SKM-1 treated with dmso at 0.1 percent for 144 hours (cell line): ENCODE results near the gene ADAM12.
"Not testable (repeated sequence)": the region's sequence is repeated elsewhere in the genome, so short reads cannot be mapped to it uniquely, and the experiment has no call there.

Source experiments
- DNase-seq: peaks from one replicate; lab custom pipeline; 2025; ENCODE audit not compliant: unreplicated experiment; lab: John Stamatoyannopoulos, UW

The ADAM12 gene

DNA sequence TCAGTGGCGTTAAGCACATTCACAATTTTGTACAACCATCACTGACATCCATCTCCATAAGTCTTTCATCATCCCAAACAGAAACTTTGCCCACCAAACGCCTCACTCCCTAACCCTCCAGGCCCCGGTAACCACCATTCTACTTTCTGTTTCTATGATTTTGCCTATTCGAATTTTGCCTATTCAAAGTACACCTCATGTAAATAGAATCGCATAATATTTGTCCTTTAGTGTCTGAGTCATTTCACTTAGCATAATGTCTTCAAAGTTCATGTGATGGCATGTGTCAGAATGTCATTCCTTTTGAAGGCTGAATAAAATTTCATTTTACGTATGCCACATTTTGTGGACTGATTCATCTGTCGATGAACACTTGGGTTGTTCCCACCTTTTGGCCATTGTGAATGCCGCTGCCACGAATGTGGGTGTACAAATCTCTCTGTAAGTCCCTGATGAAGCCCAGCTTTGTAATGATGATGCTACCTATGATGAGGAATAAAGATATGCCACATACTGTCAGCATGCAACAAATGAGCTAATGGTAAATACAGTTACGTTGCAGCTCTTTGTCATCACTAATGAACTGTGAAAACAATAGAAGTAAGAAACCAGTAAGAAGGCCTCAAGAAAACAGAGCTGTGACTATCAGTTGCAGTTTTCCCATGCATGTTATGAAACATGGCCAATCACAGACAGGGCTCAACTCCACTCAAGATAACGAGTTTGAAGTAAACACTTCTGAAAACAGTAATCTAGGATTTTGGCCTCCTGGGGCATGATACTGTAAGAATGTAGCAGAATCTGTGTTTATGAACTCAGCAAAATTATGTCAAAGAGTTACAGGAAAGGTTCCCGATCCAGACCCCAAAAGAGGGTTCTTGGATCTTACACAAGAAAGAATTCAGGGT is 120.0 kb downstream of the ADAM12 start:
- no peak for DNase-seq

DNA sequence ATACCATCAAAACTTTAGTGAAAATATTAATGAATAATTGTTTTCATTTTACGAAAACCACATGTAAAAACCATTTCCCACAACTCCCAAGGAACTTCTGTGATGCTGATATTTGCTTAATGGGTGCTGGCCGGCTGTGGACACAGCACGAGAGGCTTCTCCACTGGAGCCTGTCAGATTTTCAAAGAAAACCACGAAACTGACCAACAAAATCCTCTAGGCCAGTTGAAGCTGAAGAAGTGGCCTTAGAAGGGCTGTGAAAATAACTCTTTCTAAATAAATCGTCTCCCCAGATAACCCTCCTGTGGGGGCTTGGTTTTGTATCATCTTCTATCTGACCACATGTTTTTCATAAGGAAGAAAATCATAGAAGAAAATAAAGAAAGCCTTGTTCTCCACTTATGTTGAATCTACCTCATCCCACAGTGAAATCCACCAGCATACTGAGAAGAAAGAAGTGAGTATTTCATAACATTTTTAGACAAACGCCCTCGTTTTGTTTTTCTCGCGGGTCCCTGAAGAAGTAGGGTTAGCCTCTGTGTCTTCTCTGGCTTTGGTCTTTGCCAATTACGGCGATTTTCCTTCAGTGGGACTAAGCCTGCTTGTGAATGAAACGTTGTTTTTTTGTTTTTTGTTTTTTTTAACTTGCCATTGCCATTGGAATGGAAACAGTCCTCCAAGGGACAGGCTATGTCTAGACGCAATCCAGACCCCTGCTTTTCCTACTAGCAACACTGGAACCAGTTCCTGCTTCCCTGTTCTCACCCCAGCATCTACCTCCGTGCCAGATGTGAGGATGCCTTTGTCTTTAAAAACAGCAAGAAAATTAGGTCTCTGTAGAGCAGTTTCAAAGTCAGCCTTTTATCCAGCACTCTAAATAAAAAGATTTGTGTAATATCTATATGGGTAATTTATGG is 123.9 kb downstream of the ADAM12 start:
- DNase-seq = no peak

DNA sequence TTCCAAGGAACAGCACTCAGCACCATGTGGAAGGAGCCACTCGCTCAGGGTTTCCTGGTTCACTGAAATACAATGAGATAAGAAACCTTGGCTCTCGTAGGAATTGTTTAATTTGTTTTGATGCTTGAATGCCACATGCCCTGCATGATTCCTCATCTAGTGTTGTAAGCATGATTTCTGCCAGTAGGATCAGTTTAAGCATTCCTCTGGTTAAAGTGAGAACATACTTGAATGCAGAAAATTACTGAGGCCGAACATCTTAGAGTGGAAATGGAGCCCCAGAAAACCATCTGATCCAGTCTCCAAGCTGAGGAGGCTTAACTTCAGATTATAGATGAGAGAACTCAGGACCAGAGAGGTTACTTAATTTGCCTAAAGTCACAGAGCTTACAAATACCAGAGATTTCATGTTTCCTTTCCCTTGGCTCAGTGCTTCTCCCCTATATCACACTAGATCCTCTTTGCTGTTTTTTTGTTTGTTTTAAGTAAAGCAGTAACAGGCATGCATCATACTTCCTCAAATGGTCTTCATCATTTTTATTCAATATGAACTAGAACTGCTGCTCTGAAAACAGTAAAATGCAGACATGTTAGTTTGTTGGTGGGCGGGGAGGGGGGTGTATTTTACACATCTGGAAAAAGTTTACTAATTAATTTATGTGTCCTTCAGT is 125.1 kb downstream of the ADAM12 start:
- no peak for DNase-seq

DNA sequence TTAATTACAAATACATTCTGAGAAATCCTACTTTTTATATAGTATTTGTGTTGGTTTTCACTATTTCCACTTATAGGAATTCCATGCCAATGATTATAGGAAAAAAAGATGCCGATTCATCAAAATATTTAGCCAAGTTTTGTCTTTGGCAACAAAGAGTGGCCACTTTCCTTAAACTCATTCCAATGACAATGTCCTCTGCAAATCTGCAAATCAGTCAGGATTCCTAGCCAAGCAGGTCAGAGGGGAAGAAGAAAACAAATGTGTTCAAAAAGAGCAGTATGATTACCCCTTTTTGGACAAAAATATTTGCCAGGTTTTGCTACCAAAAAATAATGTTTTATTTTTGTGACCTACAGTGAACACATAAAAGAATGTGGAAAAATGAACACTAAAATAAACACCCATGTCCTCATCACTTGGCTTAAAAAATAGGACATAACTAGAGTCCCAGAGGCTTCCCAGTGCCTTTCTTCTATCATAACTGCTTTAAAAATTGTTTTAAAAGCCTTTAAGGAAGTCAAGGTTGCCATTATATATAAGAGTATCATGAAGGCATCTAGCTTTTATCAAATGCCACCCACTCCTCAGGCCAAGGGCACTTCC is 125.9 kb downstream of the ADAM12 start:
- DNase-seq = no peak

DNA sequence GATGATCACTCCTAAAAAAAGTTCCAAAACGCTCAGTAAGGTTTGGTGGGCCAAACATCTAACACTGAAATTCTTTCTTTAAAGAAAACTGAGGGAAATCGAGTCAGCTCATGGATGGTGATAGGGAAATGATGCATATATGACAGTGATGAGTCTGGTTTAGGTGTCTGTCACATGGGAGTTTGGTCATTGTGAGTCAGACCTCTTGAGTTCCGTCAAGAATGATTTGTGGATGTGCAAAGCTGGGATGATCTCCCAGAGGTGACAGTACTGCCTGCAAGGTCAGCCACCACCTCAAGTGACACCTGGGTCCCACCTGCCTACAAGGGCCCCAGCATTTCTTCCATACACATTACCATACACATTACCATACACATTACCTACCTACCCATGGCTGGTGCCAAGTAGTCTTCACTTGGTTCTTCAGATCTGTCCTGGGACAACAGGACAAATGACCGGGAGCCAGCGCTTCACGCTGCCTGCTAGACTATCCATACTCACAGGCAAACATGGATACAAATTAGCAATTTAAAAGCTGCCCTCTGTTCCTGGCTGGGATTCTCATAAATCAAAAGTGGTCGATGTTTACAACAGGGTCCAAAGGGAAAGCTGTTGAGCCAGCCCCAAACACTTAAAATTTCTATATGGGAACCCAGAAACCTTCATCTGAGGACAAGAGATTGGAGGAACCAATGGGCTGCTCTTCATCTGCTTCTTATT is 128.4 kb downstream of the ADAM12 start:
- no peak for DNase-seq

DNA sequence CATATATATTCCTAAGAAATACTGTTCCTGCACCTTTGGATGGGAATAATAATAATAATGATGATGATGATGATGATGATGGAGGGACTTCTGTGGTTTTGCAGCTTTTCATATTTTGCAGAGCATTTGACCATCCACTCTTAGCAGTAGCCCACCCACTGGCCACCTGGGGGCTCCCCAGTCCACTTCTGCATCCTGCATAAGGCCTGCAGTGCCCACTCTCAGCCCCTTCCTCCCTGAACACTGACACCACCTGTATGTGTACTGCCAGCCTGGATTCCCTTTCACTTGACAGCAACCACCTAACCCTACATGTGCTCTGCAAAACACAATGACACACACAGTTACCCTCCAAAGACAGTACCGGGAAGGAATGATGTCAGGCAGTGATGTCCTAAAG is 131.4 kb downstream of the ADAM12 start:
- DNase-seq = no peak

DNA sequence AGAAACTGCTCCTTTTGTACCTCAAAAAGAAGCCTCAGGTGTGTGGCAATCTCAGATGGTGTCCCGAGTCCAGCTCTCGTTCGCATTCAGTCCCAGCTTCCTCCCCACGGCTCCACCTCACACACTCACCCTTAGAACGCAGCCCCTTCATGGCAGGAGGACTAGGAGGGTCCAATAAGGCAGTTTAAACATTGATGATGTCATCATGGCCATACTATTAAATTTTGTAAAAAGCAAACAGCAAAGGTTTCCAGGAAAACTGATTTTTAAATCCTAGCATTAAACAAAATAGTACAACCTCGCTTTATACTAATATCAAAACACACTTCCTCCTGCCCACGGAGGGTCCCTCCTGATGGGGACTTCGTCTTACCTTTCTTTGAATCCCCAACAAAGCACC is 133.0 kb downstream of the ADAM12 start:
- no peak for DNase-seq

DNA sequence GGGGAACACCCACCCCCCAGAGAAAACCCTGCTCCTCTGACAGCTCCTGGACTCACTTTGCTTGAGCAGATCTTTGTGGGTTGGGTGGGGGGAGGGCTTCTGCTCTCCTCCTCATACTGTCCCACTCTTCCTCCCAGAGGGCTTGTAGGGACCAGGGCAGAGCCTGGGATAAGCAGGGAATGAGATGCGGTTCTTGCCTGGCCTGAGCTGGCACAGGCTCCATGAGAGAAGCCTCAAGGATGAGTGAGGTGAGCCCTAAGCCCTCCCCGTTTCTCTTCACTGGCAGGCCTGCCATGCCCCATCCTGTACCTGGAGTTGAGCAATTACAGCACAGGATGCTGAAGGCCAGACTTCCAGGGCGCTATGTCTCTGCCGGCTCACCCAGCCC is 134.7 kb downstream of the ADAM12 start:
- DNase-seq = no peak

DNA sequence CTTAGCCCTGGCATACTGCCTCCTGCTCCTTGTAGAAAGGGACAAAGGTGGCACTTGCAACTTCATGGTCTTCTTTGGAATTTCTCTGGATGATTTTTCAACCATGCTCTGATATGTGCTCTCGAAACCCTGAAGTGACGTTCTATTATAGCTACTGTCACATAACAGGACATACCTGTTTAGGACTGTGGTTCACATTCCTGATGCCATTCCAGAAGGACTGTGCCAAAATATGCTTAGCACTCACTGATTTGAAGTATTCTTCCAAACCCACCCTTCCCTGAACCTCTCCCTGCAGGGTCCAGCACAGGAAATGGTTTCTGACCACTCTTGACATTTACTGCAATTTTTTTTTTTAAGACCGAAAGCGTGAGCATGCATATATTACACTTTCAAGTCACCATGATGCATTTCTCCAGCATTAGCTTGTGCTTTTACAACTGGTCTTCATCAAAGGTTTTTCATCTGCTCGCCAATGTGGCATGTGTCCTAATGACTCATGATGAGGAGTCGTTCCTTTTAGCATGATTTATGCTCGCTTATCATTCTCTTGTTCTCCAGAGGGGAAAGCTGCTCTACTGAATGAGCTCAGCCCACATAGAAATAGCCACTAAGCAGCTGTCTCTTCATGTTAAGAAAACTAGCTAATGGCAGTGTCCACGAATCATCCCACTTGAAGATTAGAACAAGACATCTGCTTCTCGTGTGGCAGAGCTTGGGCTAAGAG is 135.2 kb downstream of the ADAM12 start:
- no peak for DNase-seq

DNA sequence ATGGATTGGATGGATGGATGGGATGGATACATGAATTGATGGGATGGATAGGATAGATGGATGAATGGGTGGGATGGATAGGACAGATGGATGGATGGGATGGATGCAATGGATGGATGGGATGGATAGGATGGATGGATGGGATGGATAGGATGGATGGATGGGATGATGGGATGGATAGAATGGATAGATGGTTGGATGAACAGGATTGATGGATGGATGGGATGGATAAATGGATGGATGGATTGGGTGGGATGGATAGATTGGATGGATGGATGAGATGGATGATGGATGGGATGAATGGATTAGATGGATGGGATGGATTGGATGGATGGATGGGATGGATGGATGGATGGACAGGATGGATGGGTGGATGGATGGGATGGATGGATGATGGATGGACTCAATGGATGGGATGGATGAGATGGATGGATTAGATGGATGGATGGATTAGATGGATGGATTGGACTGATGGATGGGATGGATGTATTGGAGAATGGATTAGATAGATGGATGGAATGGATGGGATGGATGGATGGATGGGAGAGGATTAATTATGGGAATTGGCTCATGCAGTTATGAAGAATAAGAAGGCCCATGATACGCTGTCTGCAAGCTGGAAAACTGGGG is 136.4 kb downstream of the ADAM12 start:
- no peak for DNase-seq

DNA sequence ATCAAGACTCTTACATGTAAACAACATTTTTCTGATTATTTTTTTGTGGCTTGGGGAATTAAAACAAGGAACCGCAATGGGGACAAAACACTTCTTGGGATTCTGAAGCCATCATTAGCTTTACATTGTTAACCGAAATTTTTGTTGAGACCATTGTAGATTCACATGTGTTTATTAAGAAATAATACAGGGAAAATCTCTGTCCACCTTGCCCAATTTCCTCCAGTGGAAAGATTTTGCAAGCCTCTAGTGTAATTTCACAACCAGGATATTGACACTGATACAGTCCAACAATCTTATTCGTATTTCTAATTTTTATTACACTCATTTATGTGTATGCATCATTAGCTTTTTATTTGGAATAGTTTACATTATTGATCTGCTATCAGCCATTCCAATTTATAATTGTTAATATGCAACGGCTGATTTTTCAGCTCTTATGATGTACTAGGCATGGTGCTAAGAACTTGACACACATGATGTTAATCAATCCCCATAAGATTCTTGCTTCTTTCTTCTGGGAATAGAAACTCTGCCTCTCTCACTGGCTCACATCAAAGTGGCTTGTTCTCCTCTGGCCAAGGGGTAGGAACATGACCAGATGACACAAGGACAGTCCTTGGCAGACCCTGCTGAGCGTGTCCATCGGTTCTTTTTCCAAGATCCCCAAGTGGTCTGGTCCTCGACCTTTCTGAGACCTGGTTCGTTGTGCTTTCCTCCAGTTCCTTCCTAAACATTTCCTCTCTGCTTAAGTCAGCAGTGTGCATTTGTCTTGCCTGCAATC is 137.6 kb downstream of the ADAM12 start:
- DNase-seq = no peak

DNA sequence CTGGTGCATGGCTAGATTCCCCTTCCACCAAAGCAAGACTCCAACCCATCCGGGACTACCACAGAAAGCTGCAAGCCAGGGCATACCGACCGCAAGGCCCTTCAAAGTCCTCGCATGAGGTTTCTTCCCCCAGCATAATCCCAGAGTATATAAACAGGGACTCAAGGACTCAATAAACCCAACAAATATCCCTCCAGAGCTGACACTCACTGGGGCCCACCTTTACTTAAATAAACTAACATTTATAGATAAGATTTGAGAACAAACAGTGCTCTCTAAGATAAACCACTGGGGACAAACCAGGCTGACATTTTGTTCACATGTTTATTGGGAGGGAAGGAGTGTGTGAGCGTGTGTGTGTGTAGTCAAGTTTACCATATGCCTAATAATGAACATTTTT is 138.2 kb downstream of the ADAM12 start:
- no peak for DNase-seq

DNA sequence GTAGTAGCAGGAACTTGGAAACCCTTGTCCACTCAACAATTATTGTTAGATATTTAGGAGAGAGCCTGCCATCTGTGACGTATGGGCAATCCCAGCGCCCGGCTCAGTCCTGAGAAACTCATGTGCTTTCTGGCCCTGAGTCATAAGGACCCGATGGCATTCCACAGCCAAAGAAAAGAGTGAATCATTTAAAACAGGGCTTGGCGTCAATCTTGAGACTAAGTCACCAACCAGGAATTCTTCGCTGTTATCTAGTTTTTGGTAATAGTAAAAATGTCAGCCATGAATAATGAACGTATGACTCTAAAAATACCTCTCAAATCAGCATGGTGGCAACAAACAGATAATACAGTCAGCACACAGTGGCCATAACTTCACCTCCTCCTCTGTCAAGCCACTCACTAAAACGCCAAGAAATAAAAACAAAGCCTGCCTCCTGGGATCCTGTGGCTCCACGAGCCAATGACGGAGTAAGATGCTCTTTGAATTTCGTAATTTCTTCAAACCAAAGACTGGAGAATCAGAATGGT is 140.8 kb downstream of the ADAM12 start:
- no peak for DNase-seq

DNA sequence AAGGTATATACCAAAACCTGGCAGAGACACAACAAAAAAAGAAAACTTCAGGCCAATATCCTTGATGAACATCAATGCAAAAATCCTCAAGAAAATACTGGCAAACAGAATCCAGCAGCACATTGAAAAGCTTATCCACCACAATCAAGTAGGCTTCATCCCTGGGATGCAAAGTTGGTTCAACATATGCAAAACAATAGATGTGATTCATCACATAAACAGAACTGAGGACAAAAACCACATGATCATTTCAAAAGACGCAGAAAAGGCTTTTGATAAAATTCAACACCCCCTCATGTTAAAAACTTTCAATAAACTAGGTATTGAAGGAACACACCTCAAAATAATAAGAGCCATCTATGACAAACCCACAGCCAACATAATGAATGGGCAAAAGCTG is 141.9 kb downstream of the ADAM12 start:
- not testable (repeated sequence) for DNase-seq

DNA sequence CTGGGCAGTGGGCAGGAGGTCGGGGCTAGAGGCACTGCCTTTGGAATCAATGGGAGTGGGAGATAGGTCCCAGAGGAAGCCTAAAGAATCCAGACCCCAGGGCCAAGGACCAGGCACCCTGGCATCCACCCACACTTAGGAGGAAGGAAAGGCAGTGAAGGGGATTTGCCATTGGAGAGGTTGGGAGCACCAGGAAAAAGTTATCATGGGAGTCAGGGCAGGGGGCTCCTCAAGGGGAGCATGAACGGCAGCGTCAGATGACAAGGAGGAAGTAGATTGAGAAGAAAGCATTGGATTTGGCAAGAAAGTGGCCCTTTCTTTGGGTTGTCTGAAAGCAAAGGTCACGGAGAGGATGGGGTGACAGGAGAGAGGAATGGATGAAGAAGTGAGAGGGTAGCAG is 142.8 kb downstream of the ADAM12 start:
- DNase-seq = no peak

DNA sequence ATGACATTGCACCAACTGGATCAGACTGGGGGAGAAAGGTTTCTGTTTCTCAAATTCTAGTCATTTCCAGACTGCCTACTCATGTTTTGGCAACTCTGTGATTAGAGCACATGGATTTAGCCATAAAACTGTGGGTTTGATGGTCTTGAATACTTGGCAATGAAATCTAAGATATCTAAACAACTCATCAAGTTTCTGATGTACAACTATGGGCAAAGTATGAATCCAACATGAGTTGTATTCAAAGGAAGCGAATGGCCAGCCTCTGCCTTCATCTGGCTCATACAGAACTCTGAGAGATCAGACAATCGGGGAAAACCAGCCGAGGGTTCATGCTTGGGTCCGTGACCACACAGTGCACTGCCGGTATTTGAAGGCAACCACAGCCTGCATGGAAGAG is 144.3 kb downstream of the ADAM12 start:
- no peak for DNase-seq

DNA sequence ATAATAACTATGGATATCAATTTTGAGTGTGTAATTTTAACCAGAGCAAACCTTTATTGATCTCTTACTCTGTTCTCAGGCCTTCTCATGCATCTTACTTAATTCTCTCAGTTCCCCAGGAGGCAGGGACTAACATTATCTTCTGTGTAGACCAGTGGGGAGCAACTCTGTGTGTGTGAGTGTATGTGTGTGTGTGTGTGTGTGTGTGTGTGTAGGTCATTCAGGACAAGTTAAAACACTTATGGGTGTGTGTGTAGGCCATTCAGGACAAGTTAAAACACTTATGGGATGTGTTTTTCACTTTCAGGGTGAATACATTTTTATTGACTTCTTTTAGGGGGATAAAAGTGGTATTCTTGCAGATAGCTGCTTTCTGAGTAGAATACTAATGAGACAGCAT is 145.0 kb downstream of the ADAM12 start:
- no peak for DNase-seq
